Measurements from ENCODE around the gene GH1.

Gene GH1

GRCh38 chr17:63943745-63944144 is 25.1 kb upstream of the GH1 start:
- no peaks in the 10 kb centered on the region for H3K36me3 ChIP-seq (ENCODE audit: control insufficient read depth, low read length)

GRCh38 chr17:63942309-63942985 is 23.8 kb upstream of the GH1 start:
- H4K20me1 ChIP-seq (ENCODE audit: control insufficient read depth, insufficient read depth, low read depth, low read length), result no peaks in the 10 kb centered on the region
- H3K27me3 ChIP-seq (ENCODE audit: control insufficient read depth, low read length), result no peaks in the 10 kb centered on the region
- no peaks in the 10 kb centered on the region for H3K9me3 ChIP-seq (ENCODE audit: control insufficient read depth, insufficient read depth, low read length)
- no peak for TF ChIP-seq CTCF (IDR thresholded peaks at IDR 0.05; ENCODE audit: low read depth, low read length, poor library complexity, severe bottlenecking)
- TF ChIP-seq EZH2phosphoT487 (IDR thresholded peaks at IDR 0.05; ENCODE audit: borderline replicate concordance, low read length), result no peak
- no peak overlapping the region for H3K4me3 ChIP-seq (ENCODE audit: low read length)
- peaks cover 7% of the 10 kb centered on the region; the same call in 1 of the 2 replicates for H3F3A ChIP-seq (ENCODE audit: control insufficient read depth, insufficient read depth)
- H3K36me3 ChIP-seq (ENCODE audit: control insufficient read depth, low read length), result no peaks in the 10 kb centered on the region
- H3K4me2 ChIP-seq (ENCODE audit: low read length), result no peak overlapping the region
- no peaks in the 10 kb centered on the region for H3K79me2 ChIP-seq (ENCODE audit: control insufficient read depth, low read length)
- no peaks in the 10 kb centered on the region for H3K9me2 ChIP-seq (replicated peaks; ENCODE audit: control insufficient read depth, low read length)
- no peak overlapping the region for H3K27ac ChIP-seq (ENCODE audit: low read depth, low read length)
- peaks cover 59% of the 10 kb centered on the region for H3K4me1 ChIP-seq (ENCODE audit: control insufficient read depth, low read length)

More at GRCh38 chr17:63943745-63944144, 25.1 kb upstream of the GH1 start:
- no peak for TF ChIP-seq EZH2phosphoT487 (IDR thresholded peaks at IDR 0.05; ENCODE audit: borderline replicate concordance, low read length)
- TF ChIP-seq CTCF (IDR thresholded peaks at IDR 0.05; ENCODE audit: low read depth, low read length, poor library complexity, severe bottlenecking), result peak; percentile 23
- H3K4me3 ChIP-seq (ENCODE audit: low read length), result no peak overlapping the region
- H3K9me2 ChIP-seq (replicated peaks; ENCODE audit: control insufficient read depth, low read length), result no peaks in the 10 kb centered on the region
- H3K79me2 ChIP-seq (ENCODE audit: control insufficient read depth, low read length), result no peaks in the 10 kb centered on the region
- H3K9me3 ChIP-seq (ENCODE audit: control insufficient read depth, insufficient read depth, low read length), result no peaks in the 10 kb centered on the region
- no peak overlapping the region for H3K4me2 ChIP-seq (ENCODE audit: low read length)
- no peaks in the 10 kb centered on the region for H4K20me1 ChIP-seq (ENCODE audit: control insufficient read depth, insufficient read depth, low read depth, low read length)
- no peak overlapping the region for H3K27ac ChIP-seq (ENCODE audit: low read depth, low read length)
- H3F3A ChIP-seq (ENCODE audit: control insufficient read depth, insufficient read depth), result peaks cover 7% of the 10 kb centered on the region; the same call in 1 of the 2 replicates
- H3K27me3 ChIP-seq (ENCODE audit: control insufficient read depth, low read length), result no peaks in the 10 kb centered on the region
- peaks cover 46% of the 10 kb centered on the region for H3K4me1 ChIP-seq (ENCODE audit: control insufficient read depth, low read length)

GRCh38 chr17:63941751-63942150 is 23.1 kb upstream of the GH1 start:
- Histone ChIP-seq H3K27me3 (ENCODE audit: control insufficient read depth, low read length) (no peaks in the 10 kb centered on the region), H3K4me3 (ENCODE audit: low read length) (no peak overlapping the region), H3K9me3 (ENCODE audit: control insufficient read depth, insufficient read depth, low read length) (no peaks in the 10 kb centered on the region), H3K4me2 (ENCODE audit: low read length) (no peak overlapping the region), H3K4me1 (ENCODE audit: control insufficient read depth, low read length) (peaks cover 61% of the 10 kb centered on the region), H3K79me2 (ENCODE audit: control insufficient read depth, low read length) (no peaks in the 10 kb centered on the region), H3F3A (ENCODE audit: control insufficient read depth, insufficient read depth) (peaks cover 7% of the 10 kb centered on the region; the same call in 1 of the 2 replicates), H4K20me1 (ENCODE audit: control insufficient read depth, insufficient read depth, low read depth, low read length) (no peaks in the 10 kb centered on the region), H3K27ac (ENCODE audit: low read depth, low read length) (no peak overlapping the region), H3K36me3 (ENCODE audit: control insufficient read depth, low read length) (no peaks in the 10 kb centered on the region), H3K9me2 (replicated peaks; ENCODE audit: control insufficient read depth, low read length) (no peaks in the 10 kb centered on the region)
- TF ChIP-seq CTCF (IDR thresholded peaks at IDR 0.05; ENCODE audit: low read depth, low read length, poor library complexity, severe bottlenecking), result no peak
- TF ChIP-seq EZH2phosphoT487 (IDR thresholded peaks at IDR 0.05; ENCODE audit: borderline replicate concordance, low read length), result no peak
